H1 (cell line): ENCODE measurements around the gene PIK3R3. TPM values are rescaled to one million over a fixed set of nuclear protein-coding genes. Genes with fewer than 3 reads are reported as not detected.

Experiments
- CTCF ChIA-PET: fragments of 300-600 bp; sonication (Branson Sonifier 250); formaldehyde crosslinking; loops from one replicate; lab custom pipeline; 2021; ENCODE audit not compliant: partially characterized antibody; lab: Charles Lee
- POLR2A ChIA-PET: fragments of 300-600 bp; sonication (Branson Sonifier 250); formaldehyde crosslinking; loops from one replicate; lab custom pipeline; 2021; ENCODE audit warnings: inconsistent platforms; ENCODE audit not compliant: partially characterized antibody; lab: Charles Lee
- DNase-seq, 2 experiments: peaks; one replicate each; pipeline versions ENCODE4 v3.0.0 to v3.0.0-alpha.2; 2010 to 2022; ENCODE audit warnings: low spot score in 2 of 2, low read depth in 1 of 2, mixed read lengths in 1 of 2
- FAIRE-seq: peaks from 2 replicates; lab custom pipeline; 2011; peaks lifted over from hg19 to GRCh38; lab: Jason Lieb, UNC
- H2AFZ ChIP-seq: 2 replicates; pipeline ENCODE4 v1.8.1; 2012; ENCODE audit warnings: low read length, inconsistent platforms
- H2AK5ac ChIP-seq: 2 replicates; pipeline ENCODE4 v1.6.1; 2013; ENCODE audit warnings: low read depth, low read length
- H2BK120ac ChIP-seq: replicated peaks from 2 replicates; pipeline ENCODE3; 2013; ENCODE audit warnings: low read depth, low read length, inconsistent platforms
- H2BK12ac ChIP-seq: 2 replicates; pipeline ENCODE4 v1.6.1; 2013; ENCODE audit warnings: low read depth, low read length
- H2BK15ac ChIP-seq: 2 replicates; pipeline ENCODE4 v1.6.1; 2013; ENCODE audit warnings: low read length
- H2BK20ac ChIP-seq: 2 replicates; pipeline ENCODE4 v1.6.1; 2013; ENCODE audit warnings: low read length
- H2BK5ac ChIP-seq: 2 replicates; pipeline ENCODE4 v1.6.1; 2013; ENCODE audit warnings: low read depth, low read length
- H3K14ac ChIP-seq: 2 replicates; pipeline ENCODE4 v1.6.1; 2013; ENCODE audit warnings: inconsistent platforms; ENCODE audit not compliant: insufficient read length
- H3K18ac ChIP-seq: 2 replicates; pipeline ENCODE4 v1.6.1; 2013; ENCODE audit warnings: low read length; ENCODE audit errors: extremely low read depth
- H3K23ac ChIP-seq: 2 replicates; pipeline ENCODE4 v1.6.1; 2013; ENCODE audit warnings: inconsistent platforms; ENCODE audit not compliant: insufficient read length
- H3K23me2 ChIP-seq: 2 replicates; pipeline ENCODE4 v1.6.1; 2013; ENCODE audit warnings: low read depth, low read length
- H3K27ac ChIP-seq: 2 replicates; pipeline ENCODE4 v1.6.1; 2011; ENCODE audit warnings: low read depth, low read length, inconsistent platforms
- H3K27me3 ChIP-seq, 4 experiments: replicated peaks in 1 of 4; 1 replicate in 1 of 4; 2 replicates in 3 of 4; pipeline versions ENCODE4 v1.6.1 to v1.8.1; 2011 to 2013; ENCODE audit warnings: low read length in 3 of 4, mild to moderate bottlenecking in 3 of 4, inconsistent platforms in 2 of 4, mixed read lengths in 2 of 4, moderate library complexity in 1 of 4; ENCODE audit not compliant: control insufficient read depth in 3 of 4, insufficient read depth in 3 of 4; ENCODE audit errors: extremely low read depth in 1 of 4
- H3K36me3 ChIP-seq, 4 experiments: 2 replicates each; pipeline versions ENCODE4 v1.6.1 to v1.8.1; 2011 to 2013; ENCODE audit warnings: mild to moderate bottlenecking in 4 of 4, low read length in 3 of 4, moderate library complexity in 2 of 4, control low read depth in 1 of 4, inconsistent platforms in 1 of 4; ENCODE audit not compliant: insufficient read depth in 4 of 4, control insufficient read depth in 2 of 4
- H3K4ac ChIP-seq: replicated peaks from 2 replicates; pipeline ENCODE3; 2013; ENCODE audit warnings: low read length, low read depth, mixed read lengths, inconsistent platforms; ENCODE audit not compliant: insufficient read length
- H3K4me1 ChIP-seq, 4 experiments: replicated peaks in 1 of 4; 1 replicate in 1 of 4; 2 replicates in 3 of 4; pipeline versions ENCODE4 v1.6.1 to v1.8.1; 2011 to 2013; ENCODE audit warnings: low read length in 3 of 4, inconsistent platforms in 2 of 4, mixed read lengths in 1 of 4; ENCODE audit not compliant: insufficient read depth in 4 of 4, control insufficient read depth in 3 of 4
- H3K4me2 ChIP-seq, 2 experiments: 2 replicates each; pipeline versions ENCODE4 v1.6.1 to v1.8.1; 2011 to 2013; ENCODE audit warnings: low read depth in 2 of 2, low read length in 2 of 2, control low read depth in 1 of 2, inconsistent platforms in 1 of 2, mild to moderate bottlenecking in 1 of 2; ENCODE audit not compliant: insufficient read depth in 1 of 2
- H3K4me3 ChIP-seq, 4 experiments: fragments of 200-600, 300-600 bp in 1 of 4; sonication (generic), shearing (Covaris generic), sonication (Bioruptor Twin) in 1 of 4; 2 replicates each; pipeline versions ENCODE4 v1.5.1 to v1.8.1; 2011 to 2016; ENCODE audit warnings: low read length in 4 of 4, low read depth in 3 of 4, control low read depth in 2 of 4, inconsistent platforms in 2 of 4, mild to moderate bottlenecking in 2 of 4, mixed read lengths in 1 of 4, moderate library complexity in 1 of 4; ENCODE audit not compliant: insufficient read depth in 2 of 4; ENCODE audit errors: extremely low read depth in 1 of 4
- H3K56ac ChIP-seq: replicated peaks from 2 replicates; pipeline ENCODE3; 2013; ENCODE audit warnings: low read depth, mild to moderate bottlenecking, mixed read lengths, low read length, inconsistent platforms; ENCODE audit not compliant: insufficient read length
- H3K79me1 ChIP-seq: 2 replicates; pipeline ENCODE4 v1.6.1; 2013; ENCODE audit warnings: low read depth, low read length, control low read depth
- H3K79me2 ChIP-seq, 2 experiments: 2 replicates each; pipeline versions ENCODE4 v1.6.1 to v1.8.1; 2012 to 2013; ENCODE audit warnings: low read length in 2 of 2, mild to moderate bottlenecking in 2 of 2, inconsistent platforms in 1 of 2; ENCODE audit not compliant: insufficient read depth in 2 of 2, control insufficient read depth in 1 of 2
- H3K9ac ChIP-seq, 4 experiments: replicated peaks in 1 of 4; 1 replicate in 1 of 4; 2 replicates in 3 of 4; pipeline versions ENCODE4 v1.6.1 to v1.8.1; 2011 to 2013; ENCODE audit warnings: low read depth in 3 of 4, low read length in 3 of 4, control low read depth in 2 of 4, mild to moderate bottlenecking in 2 of 4, moderate library complexity in 2 of 4, inconsistent platforms in 1 of 4; ENCODE audit errors: extremely low read depth in 1 of 4
- H3K9me3 ChIP-seq, 2 experiments: 2 replicates each; pipeline versions ENCODE4 v1.6.1 to v1.8.1; 2012 to 2013; ENCODE audit warnings: mild to moderate bottlenecking in 2 of 2, moderate library complexity in 2 of 2, control low read depth in 1 of 2, inconsistent platforms in 1 of 2, low read depth in 1 of 2, low read length in 1 of 2, mixed read lengths in 1 of 2; ENCODE audit not compliant: insufficient read depth in 2 of 2
- H4K20me1 ChIP-seq, 2 experiments: replicated peaks in 1 of 2; 2 replicates each; pipeline versions ENCODE3 to v1.8.1; 2011 to 2013; ENCODE audit warnings: inconsistent platforms in 2 of 2, low read length in 2 of 2, mild to moderate bottlenecking in 1 of 2; ENCODE audit not compliant: insufficient read depth in 2 of 2, control insufficient read depth in 1 of 2
- H4K5ac ChIP-seq: 2 replicates; pipeline ENCODE4 v1.6.1; 2013; ENCODE audit warnings: low read length, low read depth, mixed read lengths, inconsistent platforms; ENCODE audit not compliant: insufficient read length
- H4K8ac ChIP-seq: 2 replicates; pipeline ENCODE4 v1.8.0; 2013; ENCODE audit warnings: mild to moderate bottlenecking, moderate library complexity, low read length, inconsistent platforms; ENCODE audit not compliant: insufficient read depth; ENCODE audit errors: extremely low read depth
- H4K91ac ChIP-seq: replicated peaks from 2 replicates; pipeline ENCODE3; 2013; ENCODE audit warnings: low read length, mixed read lengths, inconsistent platforms; ENCODE audit not compliant: insufficient read length
- BRCA1 ChIP-seq: IDR thresholded peaks from 2 replicates; pipeline ENCODE4 v1.6.1; 2012; ENCODE audit warnings: low read depth, low read length, improper control_type of control experiment
- CEBPB ChIP-seq: IDR thresholded peaks from 2 replicates; pipeline ENCODE4 v1.6.1; 2012; ENCODE audit warnings: low read depth, low read length
- JUND ChIP-seq: IDR thresholded peaks from 2 replicates; pipeline ENCODE4 v1.6.1; 2011; ENCODE audit warnings: mild to moderate bottlenecking, improper control_type of control experiment, low read length
- KDM1A ChIP-seq: fragments of 200-600, 300-600 bp; sonication (generic); IDR thresholded peaks from 2 replicates; pipeline ENCODE4 v1.7.1; 2016; ENCODE audit warnings: mild to moderate bottlenecking, low read length, borderline replicate concordance
- KDM5A ChIP-seq: fragments of 200-600 bp; IDR thresholded peaks from 2 replicates; pipeline ENCODE4 v1.7.1; 2012; ENCODE audit warnings: mild to moderate bottlenecking, low read length, inconsistent platforms, mixed read lengths
- POLR2A ChIP-seq, 2 experiments: IDR thresholded peaks; 1 replicate in 1 of 2; 2 replicates in 1 of 2; pipeline ENCODE4 v1.6.1; 2011; ENCODE audit warnings: low read depth in 2 of 2, low read length in 2 of 2, mild to moderate bottlenecking in 2 of 2; ENCODE audit errors: control extremely low read depth in 1 of 2
- POU5F1 ChIP-seq: IDR thresholded peaks from 2 replicates; pipeline ENCODE4 v1.6.1; 2011; ENCODE audit warnings: low read depth, mild to moderate bottlenecking, low read length, moderate library complexity
- SP4 ChIP-seq: IDR thresholded peaks from 2 replicates; pipeline ENCODE4 v1.6.1; 2012; ENCODE audit warnings: low read length, inconsistent platforms
- WGBS, 2 experiments: shearing (Covaris generic) in 1 of 2; methylation state at CpG; one replicate each; pipeline versions ENCODE4 v1.1.6 to v1.1.7; 2013 to 2015; ENCODE audit warnings: low lambda C conversion rate in 2 of 2, mixed read lengths in 2 of 2, inconsistent platforms in 1 of 2, low coverage in 1 of 2, missing lambda C conversion rate in 1 of 2; ENCODE audit not compliant: insufficient replicate concordance in 2 of 2, insufficient coverage in 1 of 2, insufficient read length in 1 of 2; ENCODE audit errors: extremely low coverage in 1 of 2, missing lambda C conversion rate in 1 of 2; 5-methylcytosine and 5-hydroxymethylcytosine counted together
- polyA plus RNA-seq, 7 experiments: library from polyadenylated mRNA; depleted of rRNA in 3 of 7; stranded (reverse) in 5 of 7; unstranded in 2 of 7; fragments of >200 nt in 5 of 7; fragments of 200-250 nt in 2 of 7; gene quantifications; 1 replicate in 5 of 7; 2 replicates in 1 of 7; 4 replicates in 1 of 7; pipeline versions ENCODE4 v1.2.1 to v1.2.3, GENCODE V29; 2011 to 2013; ENCODE audit warnings: missing spikeins in 2 of 7, mixed read lengths in 2 of 7
- total RNA-seq: library from RNA; stranded (reverse); fragmentation: NEBNext Ultra II Directional; extraction: Animal tissue kit (Norgen Biotek cat#: 25700); gene quantifications from 2 replicates; pipeline ENCODE4 v1.2.1, GENCODE V29; 2021
- TF ChIP-seq, protein P1 (sequence below): IDR thresholded peaks from 2 replicates; pipeline ENCODE4 v1.6.1; 2012; ENCODE audit warnings: inconsistent platforms

PIK3R3 gene
- total and polyA plus RNA-seq, 2 of the 8 experiments (the other 6 are each of a cell fraction or from before 2014, with no cell fraction given), result 5.3 to 13.6 TPM

GRCh38 chr1:46010611-46011010 is 121.8 kb downstream of the PIK3R3 start:
- H2BK15ac ChIP-seq, result no peak overlapping the region
- CTCF ChIA-PET, result interaction anchor here (0.8 to 1.5 kb wide), 3 partner anchors 9 to 129 kb away, joined by 4 to 6 read pairs (median 5); no protein-coding TSS in a partner anchor
- no peaks in the 10 kb centered on the region for H3K27me3 ChIP-seq
- WGBS, 2 experiments, result 86% methylated on average over 6 of the region's 6 CpGs; no CpG with 5 or more reads in 1 of the 2 experiments
- no peak overlapping the region for H4K5ac ChIP-seq
- H3K36me3 ChIP-seq, result peaks cover 6 to 27% (median 20%) of the 10 kb centered on the region in 4 experiments; a peak in 7 of 8 replicates
- no peaks in the 10 kb centered on the region for H3K79me2 ChIP-seq
- no peak overlapping the region for H3K56ac ChIP-seq
- TF ChIP-seq KDM5A (no peak), SP4 (no peak), BRCA1 (no peak), JUND (no peak), POU5F1 (no peak), POLR2A (IDR thresholded peaks at IDR 0.05; ENCODE audit: control extremely low read depth in 1 of 2, low read depth in 2 of 2, low read length in 2 of 2) (no peak), CEBPB (no peak), KDM1A (no peak)
- TF ChIP-seq, protein P1, sequence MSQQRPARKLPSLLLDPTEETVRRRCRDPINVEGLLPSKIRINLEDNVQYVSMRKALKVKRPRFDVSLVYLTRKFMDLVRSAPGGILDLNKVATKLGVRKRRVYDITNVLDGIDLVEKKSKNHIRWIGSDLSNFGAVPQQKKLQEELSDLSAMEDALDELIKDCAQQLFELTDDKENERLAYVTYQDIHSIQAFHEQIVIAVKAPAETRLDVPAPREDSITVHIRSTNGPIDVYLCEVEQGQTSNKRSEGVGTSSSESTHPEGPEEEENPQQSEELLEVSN, result no peak
- no peak overlapping the region for H3K27ac ChIP-seq
- no peaks in the 10 kb centered on the region for H4K20me1 ChIP-seq
- FAIRE-seq (no peak), DNase-seq (no peak)
- H3K4me1 ChIP-seq, result no peaks in the 10 kb centered on the region
- H2BK20ac ChIP-seq, result no peak overlapping the region
- H3K79me1 ChIP-seq, result no peaks in the 10 kb centered on the region
- no peak overlapping the region for H2BK12ac ChIP-seq
- H3K4me3 ChIP-seq, result no peak overlapping the region
- H4K91ac ChIP-seq, result no peak overlapping the region
- no peak overlapping the region for H2BK5ac ChIP-seq
- no peak overlapping the region for H3K23ac ChIP-seq
- H3K9ac ChIP-seq, result no peak overlapping the region
- H3K23me2 ChIP-seq, result no peaks in the 10 kb centered on the region
- H3K4me2 ChIP-seq, result no peak overlapping the region
- POLR2A ChIA-PET, result interaction anchor here (1.2 kb wide), 1 partner anchor 25 kb away, joined by 3 read pairs; no protein-coding TSS in a partner anchor
- no peak overlapping the region for H3K4ac ChIP-seq
- H3K14ac ChIP-seq, result no peak overlapping the region
- no peaks in the 10 kb centered on the region for H3K9me3 ChIP-seq
- H2AK5ac ChIP-seq, result no peak overlapping the region
- no peak overlapping the region for H2AFZ ChIP-seq
- H2BK120ac ChIP-seq, result no peak overlapping the region
- H4K8ac ChIP-seq, result no peak overlapping the region
- H3K18ac ChIP-seq, result no peak overlapping the region
